ENCODE results near the gene ALLC.

GRCh38 chr2:3637692-3638455 is 20.1 kb upstream of the ALLC start:
- TF ChIP-seq CTCF (IDR thresholded peaks at IDR 0.05) = no peak
- TF ChIP-seq POLR2A (IDR thresholded peaks at IDR 0.05) = no peak
